OCI-LY7 (cell line): ENCODE results near the gene MYOF. TPM values are rescaled to one million over a fixed set of nuclear protein-coding genes. Genes with fewer than 3 reads are reported as not detected.

Experiments used
- BruUV-seq: library from RNA; stranded (reverse); fragments of 400-500 nt; replicated peaks from 2 replicates; lab custom pipeline; 2021; lab: Mats Ljungman, UMichigan
- CTCF ChIA-PET: fragments of 300-600 bp; sonication (Branson Sonifier 250); formaldehyde crosslinking; loops from one replicate; lab custom pipeline; 2022; ENCODE audit warnings: antibody characterized with exemption; ENCODE audit not compliant: unreplicated experiment; lab: Charles Lee
- POLR2A ChIA-PET: fragments of 300-600 bp; sonication (Branson Sonifier 250); formaldehyde crosslinking; loops from one replicate; lab custom pipeline; 2022; ENCODE audit warnings: antibody characterized with exemption; lab: Charles Lee
- DNase-seq: peaks from one replicate; pipeline ENCODE4 v3.0.0-alpha.2; 2015; ENCODE audit warnings: low spot score
- H2AFZ ChIP-seq: fragments of 200-600 bp; sonication (generic), shearing (Covaris generic); 2 replicates; pipeline ENCODE4 v1.6.1; 2014; ENCODE audit warnings: mild to moderate bottlenecking, antibody characterized with exemption, low read length, moderate library complexity
- H3K27ac ChIP-seq: fragments of 200-600 bp; sonication (generic); 2 replicates; pipeline ENCODE4 v1.5.1; 2014; ENCODE audit warnings: mixed run types, low read depth, mild to moderate bottlenecking, moderate library complexity, low read length, inconsistent platforms; ENCODE audit not compliant: poor library complexity, severe bottlenecking
- H3K36me3 ChIP-seq: fragments of 200-600 bp; sonication (generic); 2 replicates; pipeline ENCODE4 v1.6.1; 2014; ENCODE audit warnings: mild to moderate bottlenecking, antibody characterized with exemption, low read length, moderate library complexity, mixed read lengths; ENCODE audit not compliant: insufficient read depth
- H3K4me1 ChIP-seq: fragments of 200-600 bp; sonication (generic); 2 replicates; pipeline ENCODE4 v1.5.1; 2014; ENCODE audit warnings: mild to moderate bottlenecking, low read length; ENCODE audit not compliant: insufficient read depth, poor library complexity, severe bottlenecking
- H3K4me2 ChIP-seq: fragments of 200-600 bp; sonication (generic); 2 replicates; pipeline ENCODE4 v1.6.1; 2014; ENCODE audit warnings: mild to moderate bottlenecking, low read length
- H3K4me3 ChIP-seq: fragments of 200-600 bp; sonication (generic); 2 replicates; pipeline ENCODE4 v1.5.1; 2014; ENCODE audit warnings: mild to moderate bottlenecking, low read depth, low read length; ENCODE audit not compliant: poor library complexity, severe bottlenecking
- H3K79me2 ChIP-seq: fragments of 200-600 bp; sonication (generic); 2 replicates; pipeline ENCODE4 v1.6.1; 2016; ENCODE audit warnings: low read depth, mild to moderate bottlenecking, low read length, moderate library complexity, mixed read lengths; ENCODE audit not compliant: insufficient read depth
- H3K9me2 ChIP-seq: fragments of 200-600 bp; sonication (generic); 2 replicates; pipeline ENCODE4 v1.6.1; 2016; ENCODE audit warnings: mild to moderate bottlenecking, low read length, mixed read lengths; ENCODE audit not compliant: insufficient read depth
- H3K9me3 ChIP-seq: fragments of 200-600 bp; sonication (generic); 2 replicates; pipeline ENCODE4 v1.6.1; 2014; ENCODE audit warnings: mild to moderate bottlenecking, mixed run types, low read length, mixed read lengths
- H4K20me1 ChIP-seq: fragments of 200-600 bp; sonication (generic); 2 replicates; pipeline ENCODE4 v1.6.1; 2014; ENCODE audit warnings: mild to moderate bottlenecking, antibody characterized with exemption, low read length, moderate library complexity, mixed read lengths; ENCODE audit not compliant: insufficient read depth
- EZH2phosphoT487 ChIP-seq: fragments of 200-600 bp; sonication (generic); IDR thresholded peaks from 2 replicates; pipeline ENCODE4 v1.6.1; 2018; ENCODE audit warnings: low read depth, borderline replicate concordance, mild to moderate bottlenecking, mixed run types, antibody characterized with exemption, low read length, moderate library complexity, mixed read lengths
- intact Hi-C: fragments of 100-400 bp; cut with micrococcal nuclease; formaldehyde crosslinking; loops from one replicate; pipeline ENCODE4 v1.10.0; 2022; ENCODE audit not compliant: unreplicated experiment
- total RNA-seq, 2 experiments: library from RNA; depleted of rRNA in 1 of 2; stranded (reverse); fragments of >200 nt in 1 of 2; shearing (Covaris generic) in 1 of 2; gene quantifications; 2 replicates each; pipeline ENCODE4 v1.2.3, GENCODE V29; 2014 to 2022
- TF ChIP-seq, protein P1 (sequence below): fragments of 200-600 bp; sonication (generic); conservative IDR thresholded peaks from 2 replicates; pipeline ENCODE4 v1.5.1; 2014; ENCODE audit warnings: mild to moderate bottlenecking, antibody characterized with exemption, low read length, moderate library complexity, mixed read lengths

MYOF gene
- total RNA-seq, 2 experiments from 2014 or later: 0.42 TPM; not detected in 1

DNA sequence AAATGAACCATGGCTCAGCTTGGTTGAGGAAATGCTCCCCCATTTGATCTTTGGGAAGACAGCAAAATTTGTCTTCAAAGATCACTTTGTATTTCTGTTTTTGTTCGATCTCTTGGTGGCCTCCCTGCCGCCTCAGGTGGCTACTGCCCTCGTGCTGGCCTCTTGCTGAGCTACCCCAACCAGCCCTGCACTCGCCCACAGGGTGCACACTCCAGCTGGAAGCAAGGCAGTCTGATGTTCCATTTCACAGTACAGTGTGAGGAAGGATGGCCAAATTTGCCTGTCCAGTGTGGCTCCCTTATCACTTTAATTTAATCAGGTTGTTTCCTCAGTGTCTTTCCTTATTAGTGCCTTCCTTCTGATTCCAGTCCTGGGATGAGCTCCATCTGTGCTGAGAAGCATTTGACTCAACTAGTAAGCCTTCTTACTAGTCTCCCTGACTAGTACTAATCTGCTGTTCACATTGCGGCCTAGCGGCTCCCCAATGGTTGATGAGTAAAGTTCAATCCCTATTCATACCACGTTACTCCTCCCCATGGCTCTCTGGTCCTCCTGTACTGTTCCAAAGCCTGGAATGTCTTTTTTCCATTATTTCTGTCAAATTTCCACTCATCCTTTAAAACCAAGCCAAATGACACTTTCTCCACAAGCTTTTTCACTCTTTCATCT, 8.2 kb downstream of the MYOF start:
- Histone ChIP-seq H3K9me3 (no peaks in the 10 kb centered on the region), H3K4me1 (no peaks in the 10 kb centered on the region), H3K4me2 (no peak overlapping the region), H3K9me2 (no peaks in the 10 kb centered on the region), H3K36me3 (no peaks in the 10 kb centered on the region), H4K20me1 (no peaks in the 10 kb centered on the region), H3K4me3 (no peak overlapping the region), H2AFZ (no peak overlapping the region), H3K27ac (no peak overlapping the region), H3K79me2 (no peaks in the 10 kb centered on the region)
- ChIA-PET CTCF (interaction anchor here (0.5 kb wide), 1 partner anchor 103 kb away, joined by 3 read pairs; no protein-coding TSS in a partner anchor), POLR2A (no interaction called here)
- BruUV-seq: no TSS peak
- intact Hi-C loops: no loop called here
- no peak for DNase-seq
- TF ChIP-seq, protein P1, sequence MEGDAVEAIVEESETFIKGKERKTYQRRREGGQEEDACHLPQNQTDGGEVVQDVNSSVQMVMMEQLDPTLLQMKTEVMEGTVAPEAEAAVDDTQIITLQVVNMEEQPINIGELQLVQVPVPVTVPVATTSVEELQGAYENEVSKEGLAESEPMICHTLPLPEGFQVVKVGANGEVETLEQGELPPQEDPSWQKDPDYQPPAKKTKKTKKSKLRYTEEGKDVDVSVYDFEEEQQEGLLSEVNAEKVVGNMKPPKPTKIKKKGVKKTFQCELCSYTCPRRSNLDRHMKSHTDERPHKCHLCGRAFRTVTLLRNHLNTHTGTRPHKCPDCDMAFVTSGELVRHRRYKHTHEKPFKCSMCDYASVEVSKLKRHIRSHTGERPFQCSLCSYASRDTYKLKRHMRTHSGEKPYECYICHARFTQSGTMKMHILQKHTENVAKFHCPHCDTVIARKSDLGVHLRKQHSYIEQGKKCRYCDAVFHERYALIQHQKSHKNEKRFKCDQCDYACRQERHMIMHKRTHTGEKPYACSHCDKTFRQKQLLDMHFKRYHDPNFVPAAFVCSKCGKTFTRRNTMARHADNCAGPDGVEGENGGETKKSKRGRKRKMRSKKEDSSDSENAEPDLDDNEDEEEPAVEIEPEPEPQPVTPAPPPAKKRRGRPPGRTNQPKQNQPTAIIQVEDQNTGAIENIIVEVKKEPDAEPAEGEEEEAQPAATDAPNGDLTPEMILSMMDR: no peak
- no peak for TF ChIP-seq EZH2phosphoT487

- no peak for TF ChIP-seq EZH2phosphoT487
- POLR2A ChIA-PET: no interaction called here
These were observed 9.0 kb downstream of the MYOF start for GRCh38 chr10:93473161-93473560.

GRCh38 chr10:93471110-93471651, 11.0 kb downstream of the MYOF start:
- H4K20me1 ChIP-seq: no peaks in the 10 kb centered on the region
- TF ChIP-seq EZH2phosphoT487: no peak
- TF ChIP-seq, protein P1: no peak
- no peaks in the 10 kb centered on the region for H3K9me2 ChIP-seq
- no peak overlapping the region for H3K4me2 ChIP-seq
- no peak for DNase-seq
- CTCF ChIA-PET: no interaction called here
- no peak overlapping the region for H3K4me3 ChIP-seq
- no peaks in the 10 kb centered on the region for H3K9me3 ChIP-seq
- H3K36me3 ChIP-seq: no peaks in the 10 kb centered on the region
- intact Hi-C loops: no loop called here
- BruUV-seq: no TSS peak
- POLR2A ChIA-PET: interaction anchor here (0.5 to 0.6 kb wide), 2 partner anchors 9 to 14 kb away, joined by 3 to 5 read pairs; no protein-coding TSS in a partner anchor
- H3K27ac ChIP-seq: no peak overlapping the region
- H3K4me1 ChIP-seq: no peaks in the 10 kb centered on the region
- no peaks in the 10 kb centered on the region for H3K79me2 ChIP-seq
- no peak overlapping the region for H2AFZ ChIP-seq

More at GRCh38 chr10:93473161-93473560, 9.0 kb downstream of the MYOF start:
- no peaks in the 10 kb centered on the region for H4K20me1 ChIP-seq
- H3K4me3 ChIP-seq: no peak overlapping the region
- BruUV-seq: no TSS peak
- H3K27ac ChIP-seq: no peak overlapping the region
- H3K9me2 ChIP-seq: no peaks in the 10 kb centered on the region
- DNase-seq: no peak
- H3K4me2 ChIP-seq: no peak overlapping the region
- H3K9me3 ChIP-seq: no peaks in the 10 kb centered on the region
- H3K36me3 ChIP-seq: no peaks in the 10 kb centered on the region
- H2AFZ ChIP-seq: no peak overlapping the region
- no peaks in the 10 kb centered on the region for H3K79me2 ChIP-seq
- CTCF ChIA-PET: no interaction called here
- intact Hi-C loops: no loop called here
- no peaks in the 10 kb centered on the region for H3K4me1 ChIP-seq
